Activated CD4-positive, alpha-beta memory T cell treated with anti-CD3 and anti-CD28 coated beads, Interleukin-2, amount 10 ng/mL, durations not matched to agents 7 days and 5 days (primary cell): Measurements from ENCODE around the gene ADO. TPM values are rescaled to one million over a fixed set of nuclear protein-coding genes. Genes with fewer than 3 reads are reported as not detected.

Experiments used
- CTCF ChIA-PET: fragments of 350-600 bp; sonication (Branson Sonifier 250); formaldehyde crosslinking; loops from one replicate; lab custom pipeline; 2021; ENCODE audit warnings: antibody characterized with exemption, inconsistent platforms; lab: Charles Lee
- POLR2A ChIA-PET: fragments of 350-600 bp; sonication (Branson Sonifier 250); formaldehyde crosslinking; loops from one replicate; lab custom pipeline; 2021; ENCODE audit warnings: antibody characterized with exemption; lab: Charles Lee
- DNase-seq: peaks from one replicate; pipeline ENCODE4 v3.0.0-alpha.2; 2020
- H3K27ac Mint-ChIP-seq: one replicate; pipeline ENCODE4 v1.8.0; 2021; ENCODE audit warnings: mild to moderate bottlenecking, mixed read lengths
- H3K27me3 Mint-ChIP-seq: one replicate; pipeline ENCODE4 v1.8.0; 2021; ENCODE audit warnings: mixed read lengths
- H3K36me3 Mint-ChIP-seq: one replicate; pipeline ENCODE4 v1.8.0; 2021; ENCODE audit warnings: low read depth, mixed read lengths
- H3K4me1 Mint-ChIP-seq: one replicate; pipeline ENCODE4 v1.8.0; 2021; ENCODE audit warnings: mixed read lengths
- H3K4me3 Mint-ChIP-seq: one replicate; pipeline ENCODE4 v1.8.0; 2021; ENCODE audit warnings: mild to moderate bottlenecking, mixed read lengths
- H3K9me3 Mint-ChIP-seq: one replicate; pipeline ENCODE4 v1.8.0; 2021; ENCODE audit warnings: mixed read lengths
- total RNA-seq, 2 experiments: library from RNA; stranded (reverse); gene quantifications; one replicate each; pipeline ENCODE4 v1.2.3, GENCODE V29; 2021

ADO gene
- total RNA-seq, 2 experiments from 2014 or later, result 21.8 to 22.2 TPM

DNA sequence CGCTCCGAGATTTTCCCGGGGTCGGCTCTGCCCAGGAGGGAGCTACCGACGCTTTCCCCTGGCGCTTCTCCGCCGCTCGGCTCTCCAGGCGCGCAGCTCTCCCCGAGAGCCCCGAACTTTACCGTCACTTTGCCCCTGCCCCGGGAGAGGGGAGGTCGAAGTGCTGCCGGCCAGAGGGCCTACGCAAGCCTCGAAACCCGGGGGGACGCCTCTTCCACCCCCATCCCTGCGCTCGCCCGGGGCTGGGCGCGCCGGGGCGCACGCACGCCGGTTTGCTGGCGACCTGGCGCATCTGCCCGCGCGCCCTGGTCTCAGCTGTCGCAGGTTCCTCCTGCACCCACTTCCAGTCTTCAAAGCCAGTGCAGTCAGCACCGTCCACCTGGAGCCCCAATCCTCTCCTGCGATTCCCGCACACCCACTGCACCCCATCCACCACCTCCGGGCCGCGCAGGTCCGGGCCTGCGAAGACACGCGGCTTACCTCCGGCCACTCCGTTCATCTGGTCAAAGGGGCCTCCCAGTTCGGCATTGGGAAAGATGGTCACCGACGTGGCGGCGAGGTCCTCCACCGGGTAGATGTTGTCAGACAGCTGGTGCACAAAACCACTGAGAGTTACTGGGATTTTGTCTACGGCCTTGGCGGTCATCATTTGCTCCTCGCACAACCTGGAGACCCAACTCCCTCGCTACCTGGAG, 11.0 kb downstream of the ADO start:
- Mint-ChIP-seq H3K4me1 (peaks cover 57% of the 10 kb centered on the region), H3K27ac (no peak overlapping the region), H3K27me3 (peaks cover 61% of the 10 kb centered on the region), H3K9me3 (no peaks in the 10 kb centered on the region), H3K4me3 (peak overlapping the region; percentile 87), H3K36me3 (peaks cover 16% of the 10 kb centered on the region)
- peak; percentile 23 for DNase-seq
- POLR2A ChIA-PET, result interaction anchor here (1.3 to 5.1 kb wide), 7 partner anchors 11 to 318 kb away, joined by 3 to 88 read pairs (median 25); partner anchors contain the start of genes ADO and NRBF2
- CTCF ChIA-PET, result interaction anchor here (1.2 to 5.8 kb wide), 6 partner anchors 11 to 382 kb away, joined by 3 to 77 read pairs (median 19); partner anchors contain the start of gene ADO

DNA sequence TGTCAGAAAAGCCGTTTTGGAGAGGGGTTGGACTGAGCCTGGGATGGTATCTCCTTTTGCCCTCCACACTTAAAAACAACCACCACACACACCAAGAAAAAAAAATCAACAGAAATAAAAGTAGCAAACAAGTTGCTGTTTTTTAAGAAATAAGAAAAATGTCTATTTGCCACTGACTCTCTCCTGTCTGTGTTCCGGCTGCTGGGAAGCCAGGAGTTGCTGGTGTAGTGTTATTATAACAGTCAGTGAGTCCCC, 11.5 kb downstream of the ADO start:
- H3K4me3 Mint-ChIP-seq, result peak overlapping the region; percentile 87
- no peak for DNase-seq
- POLR2A ChIA-PET, result interaction anchor here (1.1 to 5.1 kb wide), 9 partner anchors 10 to 317 kb away, joined by 3 to 88 read pairs (median 6); partner anchors contain the start of genes ADO and NRBF2
- H3K4me1 Mint-ChIP-seq, result peaks cover 52% of the 10 kb centered on the region
- H3K27ac Mint-ChIP-seq, result no peak overlapping the region
- H3K27me3 Mint-ChIP-seq, result peaks cover 63% of the 10 kb centered on the region
- H3K36me3 Mint-ChIP-seq, result peaks cover 16% of the 10 kb centered on the region
- CTCF ChIA-PET, result interaction anchor here (0.8 to 5.8 kb wide), 10 partner anchors 11 to 383 kb away, joined by 3 to 77 read pairs (median 13); partner anchors contain the start of gene ADO
- H3K9me3 Mint-ChIP-seq, result no peaks in the 10 kb centered on the region

DNA sequence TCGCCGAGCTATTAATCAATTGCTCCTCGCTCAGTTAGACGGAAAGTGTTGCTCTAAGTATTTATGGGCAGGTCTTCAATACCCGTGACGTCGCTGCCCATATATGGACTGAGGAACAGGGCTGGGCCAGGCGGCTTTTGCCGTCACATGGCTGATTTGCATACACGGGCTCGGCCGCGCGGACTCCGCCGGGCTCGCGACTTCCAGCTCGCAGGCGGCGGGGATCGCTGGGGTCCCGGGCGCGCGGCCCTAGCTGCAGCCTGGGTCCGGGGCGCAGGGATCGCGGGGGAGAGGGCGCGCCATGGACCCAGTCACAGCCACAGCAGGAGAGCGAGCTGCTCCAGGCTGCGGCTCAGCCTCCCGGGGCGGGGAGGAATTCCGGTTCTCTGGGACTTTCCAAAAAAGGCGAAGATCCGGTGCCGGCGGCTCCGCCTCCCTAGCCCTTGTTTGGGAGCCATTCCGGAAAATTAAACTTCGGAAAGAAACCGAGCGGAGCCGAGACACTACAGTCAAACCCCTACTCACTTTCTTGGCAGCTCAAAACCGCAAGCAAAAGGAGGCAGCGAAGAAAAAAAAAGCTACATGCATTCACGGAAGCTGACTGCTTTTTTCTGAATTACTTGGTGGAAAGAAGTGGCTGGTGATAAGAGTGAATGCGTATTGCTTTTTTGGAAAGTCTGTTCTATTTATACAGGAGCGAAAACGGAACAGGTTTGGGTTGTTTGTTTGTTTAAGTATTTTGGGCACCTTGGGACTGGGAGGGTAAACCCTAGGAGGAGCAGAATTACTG, 12.0 kb downstream of the ADO start, which contains the start of gene EGR2:
Gene EGR2, minus strand, starts transcription at position 36 of the 790 bp plus-strand sequence. CDS start 337 bp downstream, outside the sequence.
- peaks cover 68% of the 10 kb centered on the region for H3K27me3 Mint-ChIP-seq
- ChIA-PET CTCF (interaction anchor here (0.8 to 5.8 kb wide), 15 partner anchors 12 to 903 kb away, joined by 3 to 77 read pairs (median 7); partner anchors contain the start of gene ADO), POLR2A (interaction anchor here (0.7 to 5.1 kb wide), 16 partner anchors 9 to 913 kb away, joined by 3 to 88 read pairs (median 5); partner anchors contain the start of genes ADO and NRBF2)
- H3K27ac Mint-ChIP-seq, result peak within 1 kb of the TSS; percentile 95
- peak within 1 kb of the TSS; percentile 87 for H3K4me3 Mint-ChIP-seq
- no peaks in the 10 kb centered on the region for H3K9me3 Mint-ChIP-seq
- peaks cover 47% of the 10 kb centered on the region for H3K4me1 Mint-ChIP-seq
- DNase-seq, result peak; percentile 94
- H3K36me3 Mint-ChIP-seq, result peaks cover 13% of the 10 kb centered on the region

DNA sequence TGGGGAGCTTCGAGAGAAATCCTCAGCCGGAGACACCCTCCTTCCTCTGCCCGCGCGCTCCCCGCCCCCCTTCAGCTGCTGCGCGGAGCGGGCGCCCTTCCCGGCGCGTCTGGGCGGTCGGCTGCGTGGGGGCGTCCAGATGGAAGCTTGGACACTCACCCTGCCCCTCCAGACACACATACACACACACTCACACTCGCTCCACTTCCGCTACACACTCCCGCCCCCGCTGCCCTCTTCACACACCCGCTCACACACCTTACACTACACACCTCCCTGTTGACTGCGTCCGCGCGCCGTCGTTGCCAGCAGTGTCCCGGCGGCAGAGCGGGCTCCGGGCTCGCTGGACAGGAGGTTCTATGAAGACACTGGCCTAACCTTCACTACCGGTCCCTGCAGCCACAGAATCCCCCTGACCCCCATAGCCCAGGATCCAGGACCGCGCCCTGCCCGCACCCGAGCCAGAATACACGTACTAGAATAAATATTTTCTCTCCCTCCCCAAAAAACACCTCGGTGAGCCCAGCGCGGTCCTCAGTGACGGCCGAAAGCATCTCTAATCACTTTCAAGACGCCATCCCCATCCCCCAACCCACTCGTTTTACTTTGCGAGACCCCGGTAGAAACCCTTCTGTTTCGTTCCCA, 12.7 kb downstream of the ADO start:
- H3K36me3 Mint-ChIP-seq, result peaks cover 13% of the 10 kb centered on the region
- H3K27ac Mint-ChIP-seq, result peak overlapping the region; percentile 95
- POLR2A ChIA-PET, result interaction anchor here (0.8 to 5.1 kb wide), 15 partner anchors 8 to 914 kb away, joined by 3 to 88 read pairs (median 6); partner anchors contain the start of genes ADO and NRBF2
- no peaks in the 10 kb centered on the region for H3K9me3 Mint-ChIP-seq
- DNase-seq, result peak; percentile 59
- peaks cover 42% of the 10 kb centered on the region for H3K4me1 Mint-ChIP-seq
- peak overlapping the region; percentile 87 for H3K4me3 Mint-ChIP-seq
- peaks cover 68% of the 10 kb centered on the region for H3K27me3 Mint-ChIP-seq
- CTCF ChIA-PET, result interaction anchor here (0.6 to 5.8 kb wide), 24 partner anchors 9 to 903 kb away, joined by 3 to 77 read pairs (median 5); partner anchors contain the start of gene ADO

DNA sequence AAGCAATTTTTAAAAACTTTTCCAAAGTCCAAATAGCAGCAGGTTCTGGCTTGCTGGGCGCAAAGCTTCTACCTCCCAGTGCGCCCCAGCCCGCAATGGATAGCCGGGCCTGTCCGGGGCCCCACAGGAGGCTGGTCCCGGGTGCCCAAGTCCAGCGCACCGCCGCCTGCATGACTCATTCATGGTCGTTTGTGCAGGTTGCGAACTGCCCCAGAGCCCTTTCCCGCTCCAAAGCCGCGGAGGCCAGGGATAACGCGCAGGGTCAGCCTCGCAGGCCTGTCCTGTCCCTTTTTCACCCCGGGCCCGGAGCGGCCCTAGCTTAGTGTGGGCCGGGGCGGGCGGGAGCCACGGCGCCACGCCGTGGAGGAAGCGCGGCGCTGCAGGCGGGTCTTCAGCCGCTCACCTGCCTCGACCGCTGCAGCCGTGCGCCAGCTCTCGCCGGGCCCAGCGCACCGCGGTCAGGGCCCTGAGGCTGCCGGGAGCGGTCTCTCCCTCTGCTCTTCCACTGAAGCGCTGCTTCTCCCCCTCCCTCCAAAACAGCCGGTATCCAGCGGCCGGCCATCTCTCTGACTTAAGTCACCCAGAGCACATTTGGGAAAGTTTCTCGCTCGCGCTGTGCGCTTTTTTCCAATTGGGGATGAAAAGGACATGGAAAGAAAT, 13.4 kb downstream of the ADO start:
- ChIA-PET POLR2A (interaction anchor here (1.4 to 5.1 kb wide), 11 partner anchors 13 to 915 kb away, joined by 3 to 88 read pairs (median 8); partner anchors contain the start of genes ADO and NRBF2), CTCF (interaction anchor here (0.6 to 5.8 kb wide), 21 partner anchors 10 to 902 kb away, joined by 3 to 77 read pairs (median 5); partner anchors contain the start of gene ADO)
- peaks cover 65% of the 10 kb centered on the region for H3K27me3 Mint-ChIP-seq
- H3K9me3 Mint-ChIP-seq, result no peaks in the 10 kb centered on the region
- peak overlapping the region; percentile 87 for H3K4me3 Mint-ChIP-seq
- H3K4me1 Mint-ChIP-seq, result peaks cover 39% of the 10 kb centered on the region
- H3K27ac Mint-ChIP-seq, result peak overlapping the region; percentile 95
- peaks cover 13% of the 10 kb centered on the region for H3K36me3 Mint-ChIP-seq
- DNase-seq, result peak; percentile 72

- peak overlapping the region; percentile 87 for H3K4me3 Mint-ChIP-seq
- CTCF ChIA-PET, result interaction anchor here (0.6 to 5.8 kb wide), 16 partner anchors 11 to 902 kb away, joined by 3 to 77 read pairs (median 5); partner anchors contain the start of gene ADO
- H3K9me3 Mint-ChIP-seq, result no peaks in the 10 kb centered on the region
- peak; percentile 35 for DNase-seq
- H3K4me1 Mint-ChIP-seq, result peaks cover 37% of the 10 kb centered on the region
- no peak overlapping the region for H3K27ac Mint-ChIP-seq
- peaks cover 60% of the 10 kb centered on the region for H3K27me3 Mint-ChIP-seq
- H3K36me3 Mint-ChIP-seq, result peaks cover 8% of the 10 kb centered on the region
- POLR2A ChIA-PET, result interaction anchor here (1.1 to 5.1 kb wide), 7 partner anchors 14 to 207 kb away, joined by 3 to 88 read pairs (median 8); partner anchors contain the start of gene ADO
These were observed 14.0 kb downstream of the ADO start for GRCh38 chr10:62818426-62819011.

DNA sequence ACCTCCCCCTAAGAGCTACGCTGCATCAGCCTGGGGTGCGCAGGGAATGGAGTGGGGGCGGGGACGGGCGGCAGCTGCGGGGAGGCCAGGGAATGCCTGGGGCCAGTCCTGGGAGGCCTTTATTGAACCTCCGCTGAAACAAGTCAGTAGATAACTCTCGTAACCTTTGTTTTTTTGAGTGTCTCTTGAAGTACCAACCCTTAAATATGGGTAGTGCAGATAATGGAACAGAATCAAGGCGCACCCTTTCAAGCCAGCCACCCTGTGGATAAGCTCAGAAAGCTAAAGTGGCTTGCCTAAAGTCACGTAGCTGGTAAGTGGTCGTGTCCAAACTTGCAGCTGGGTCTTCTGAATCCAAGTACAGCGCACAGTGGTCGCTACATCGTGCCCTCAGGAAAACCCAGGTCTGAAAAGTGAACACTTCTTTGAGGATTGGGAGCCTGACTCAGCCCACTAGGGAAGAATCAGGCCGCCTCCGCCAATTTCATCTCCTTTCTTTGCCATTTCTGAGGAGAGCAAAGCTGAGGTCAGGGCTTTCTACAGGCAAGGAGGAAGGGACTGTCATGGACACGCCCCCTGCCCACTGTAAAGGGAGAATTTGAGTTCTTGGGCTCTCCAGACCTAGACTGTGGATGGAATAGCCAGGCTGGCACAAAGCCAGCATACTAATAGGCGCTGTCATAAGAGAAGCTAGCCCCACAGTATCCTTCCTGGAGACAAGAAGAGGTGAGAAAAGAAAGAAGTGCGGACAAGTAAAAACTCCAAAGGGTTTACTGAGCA, 14.8 kb downstream of the ADO start:
- CTCF ChIA-PET, result interaction anchor here (0.9 to 5.8 kb wide), 6 partner anchors 14 to 382 kb away, joined by 3 to 77 read pairs (median 18); partner anchors contain the start of gene ADO
- H3K36me3 Mint-ChIP-seq, result peaks cover 2% of the 10 kb centered on the region
- H3K27ac Mint-ChIP-seq, result no peak overlapping the region
- POLR2A ChIA-PET, result interaction anchor here (1.1 to 5.1 kb wide), 5 partner anchors 14 to 182 kb away, joined by 3 to 88 read pairs (median 8); partner anchors contain the start of gene ADO
- peaks cover 53% of the 10 kb centered on the region for H3K27me3 Mint-ChIP-seq
- no peak for DNase-seq
- H3K9me3 Mint-ChIP-seq, result no peaks in the 10 kb centered on the region
- H3K4me1 Mint-ChIP-seq, result peaks cover 31% of the 10 kb centered on the region
- no peak overlapping the region for H3K4me3 Mint-ChIP-seq

GRCh38 chr10:62820586-62820985, 16.1 kb downstream of the ADO start:
- ChIA-PET CTCF (interaction anchor here (1.9 to 5.8 kb wide), 2 partner anchors 210 to 383 kb away, joined by 4 to 77 read pairs; no protein-coding TSS in a partner anchor), POLR2A (no interaction called here)
- Mint-ChIP-seq H3K4me1 (peaks cover 23% of the 10 kb centered on the region), H3K9me3 (no peaks in the 10 kb centered on the region), H3K36me3 (no peaks in the 10 kb centered on the region), H3K27ac (no peak overlapping the region), H3K27me3 (peaks cover 45% of the 10 kb centered on the region), H3K4me3 (no peak overlapping the region)
- DNase-seq, result no peak

GRCh38 chr10:62826273-62826672, 21.8 kb downstream of the ADO start:
- POLR2A ChIA-PET, result no interaction called here

GRCh38 chr10:62829622-62830021, 25.1 kb downstream of the ADO start:
- Mint-ChIP-seq H3K36me3 (no peaks in the 10 kb centered on the region), H3K9me3 (no peaks in the 10 kb centered on the region), H3K27ac (no peak overlapping the region), H3K27me3 (peaks cover 6% of the 10 kb centered on the region), H3K4me3 (no peak overlapping the region), H3K4me1 (no peaks in the 10 kb centered on the region)
- CTCF ChIA-PET, result interaction anchor here (1.3 kb wide), 1 partner anchor 12 kb away, joined by 5 read pairs; no protein-coding TSS in a partner anchor
- DNase-seq, result no peak
- POLR2A ChIA-PET, result no interaction called here

More at GRCh38 chr10:62826273-62826672, 21.8 kb downstream of the ADO start:
- Mint-ChIP-seq H3K27ac (no peak overlapping the region), H3K27me3 (peaks cover 8% of the 10 kb centered on the region), H3K9me3 (no peaks in the 10 kb centered on the region), H3K36me3 (no peaks in the 10 kb centered on the region), H3K4me1 (no peaks in the 10 kb centered on the region), H3K4me3 (no peak overlapping the region)
- no peak for DNase-seq
- CTCF ChIA-PET, result interaction anchor here (0.6 kb wide), 1 partner anchor 25 kb away, joined by 3 read pairs; no protein-coding TSS in a partner anchor
